CD14-positive monocyte (primary cell): ENCODE measurements around the gene RNF212B. TPM values are rescaled to one million over a fixed set of nuclear protein-coding genes. Genes with fewer than 3 reads are reported as not detected.

Source experiments
- DNase-seq, 3 donors: peaks; one replicate each; pipeline ENCODE4 v3.0.0-alpha.2; 2011 to 2022
- H2AFZ ChIP-seq: 2 replicates; pipeline ENCODE4 v1.6.0; 2012; ENCODE audit warnings: mild to moderate bottlenecking, low read depth, low read length, inconsistent platforms; ENCODE audit not compliant: insufficient read depth, poor library complexity, severe bottlenecking
- H3K27ac ChIP-seq, 2 donors: 1 replicate in 1 of 2; 2 replicates in 1 of 2; pipeline ENCODE4 v1.5.1; 2012 to 2013; ENCODE audit warnings: low read length in 2 of 2, control low read depth in 1 of 2, inconsistent platforms in 1 of 2, low read depth in 1 of 2, mild to moderate bottlenecking in 1 of 2
- H3K27me3 ChIP-seq, 2 donors: one replicate each; pipeline versions ENCODE4 v1.6.0 to v1.6.1; 2011 to 2013; ENCODE audit warnings: low read length in 2 of 2; ENCODE audit not compliant: control insufficient read depth in 2 of 2, insufficient read depth in 2 of 2
- H3K36me3 ChIP-seq, 2 donors: replicated peaks in 1 of 2; 1 replicate in 1 of 2; 2 replicates in 1 of 2; pipeline versions ENCODE4 v1.5.1 to v1.6.1; 2012 to 2013; ENCODE audit warnings: low read length in 2 of 2, control low read depth in 1 of 2, inconsistent platforms in 1 of 2, mild to moderate bottlenecking in 1 of 2; ENCODE audit not compliant: insufficient read depth in 2 of 2, control insufficient read depth in 1 of 2
- H3K4me1 ChIP-seq, 2 donors: 1 replicate in 1 of 2; 2 replicates in 1 of 2; pipeline versions ENCODE4 v1.5.1 to v1.6.1; 2012 to 2013; ENCODE audit warnings: low read length in 2 of 2, control low read depth in 1 of 2, inconsistent platforms in 1 of 2, mild to moderate bottlenecking in 1 of 2, moderate library complexity in 1 of 2; ENCODE audit not compliant: insufficient read depth in 2 of 2, control insufficient read depth in 1 of 2
- H3K4me2 ChIP-seq: replicated peaks from 2 replicates; pipeline ENCODE3; 2012; ENCODE audit warnings: low read length, moderate library complexity, mild to moderate bottlenecking; ENCODE audit not compliant: poor library complexity, severe bottlenecking; ENCODE audit errors: extremely low read depth
- H3K4me3 ChIP-seq, 3 experiments: fragments of 200-600 bp in 1 of 3; sonication (generic) in 1 of 3; replicated peaks in 1 of 3; 1 replicate in 2 of 3; 2 replicates in 1 of 3; pipeline ENCODE4 v1.5.1; 2011 to 2013; ENCODE audit warnings: low read length in 3 of 3, mild to moderate bottlenecking in 3 of 3, control low read depth in 2 of 3, low read depth in 2 of 3, inconsistent platforms in 1 of 3, moderate library complexity in 1 of 3
- H3K79me2 ChIP-seq: 2 replicates; pipeline ENCODE4 v1.6.0; 2012; ENCODE audit warnings: mild to moderate bottlenecking, control low read depth, inconsistent platforms, low read length, moderate library complexity; ENCODE audit not compliant: insufficient read depth
- H3K9ac ChIP-seq: 2 replicates; pipeline ENCODE4 v1.6.0; 2017; ENCODE audit warnings: low read length, mild to moderate bottlenecking; ENCODE audit not compliant: insufficient read depth, poor library complexity, severe bottlenecking
- H3K9me3 ChIP-seq, 2 donors: replicated peaks in 1 of 2; 1 replicate in 1 of 2; 2 replicates in 1 of 2; pipeline versions ENCODE4 v1.5.1 to v1.6.1; 2012 to 2013; ENCODE audit warnings: low read length in 2 of 2, control low read depth in 1 of 2; ENCODE audit not compliant: control insufficient read depth in 1 of 2, insufficient read depth in 1 of 2
- H4K20me1 ChIP-seq: 2 replicates; pipeline ENCODE4 v1.6.0; 2012; ENCODE audit warnings: mild to moderate bottlenecking, low read length, control low read depth, moderate library complexity; ENCODE audit not compliant: insufficient read depth
- H3K27ac Mint-ChIP-seq, 7 donors: one replicate each; pipeline ENCODE4 v1.8.0; 2020; ENCODE audit warnings: mild to moderate bottlenecking in 7 of 7, mixed read lengths in 7 of 7, moderate library complexity in 6 of 7, inconsistent platforms in 2 of 7
- H3K27me3 Mint-ChIP-seq, 3 donors: one replicate each; pipeline ENCODE4 v1.8.0; 2021 to 2022; ENCODE audit warnings: low read depth in 3 of 3, mild to moderate bottlenecking in 3 of 3, mixed read lengths in 3 of 3, moderate library complexity in 3 of 3, inconsistent platforms in 1 of 3
- H3K36me3 Mint-ChIP-seq, 2 donors: one replicate each; pipeline ENCODE4 v1.8.0; 2020; ENCODE audit warnings: mixed read lengths in 2 of 2, inconsistent platforms in 1 of 2, mild to moderate bottlenecking in 1 of 2
- H3K4me1 Mint-ChIP-seq: one replicate; pipeline ENCODE4 v1.8.0; 2020; ENCODE audit warnings: mild to moderate bottlenecking, mixed read lengths
- H3K4me3 Mint-ChIP-seq, 2 donors: one replicate each; pipeline ENCODE4 v1.8.0; 2020; ENCODE audit warnings: mild to moderate bottlenecking in 2 of 2, mixed read lengths in 2 of 2, moderate library complexity in 1 of 2
- H3K9me3 Mint-ChIP-seq, 7 donors: one replicate each; pipeline ENCODE4 v1.8.0; 2020 to 2022; ENCODE audit warnings: mixed read lengths in 7 of 7, mild to moderate bottlenecking in 6 of 7, moderate library complexity in 6 of 7, inconsistent platforms in 2 of 7
- CTCF ChIP-seq: fragments of 200-600 bp; IDR thresholded peaks from one replicate; pipeline ENCODE4 v1.8.0; 2022; ENCODE audit warnings: antibody characterized with exemption, mild to moderate bottlenecking
- WGBS: methylation state at CpG from one replicate; pipeline ENCODE4 v1.1.5; 2013; ENCODE audit warnings: missing lambda C conversion rate; ENCODE audit not compliant: insufficient coverage; 5-methylcytosine and 5-hydroxymethylcytosine counted together
- intact Hi-C, 2 donors: fragments of 100-400 bp; cut with micrococcal nuclease; formaldehyde crosslinking; loops; one replicate each; pipeline versions ENCODE4 v1.15.0 to v1.15.1; 2023
- polyA plus RNA-seq, 3 donors: library from polyadenylated mRNA; depleted of rRNA in 1 of 3; unstranded in 2 of 3; stranded (reverse) in 1 of 3; fragments of 300-500 nt in 2 of 3; fragments of >200 nt in 1 of 3; fragmentation: Illumina TruSeq in 2 of 3; gene quantifications; 1 replicate in 2 of 3; 2 replicates in 1 of 3; pipeline ENCODE4 v1.2.3, GENCODE V29; 2012 to 2021

Gene RNF212B
- polyA plus RNA-seq, 3 donors, result not detected

DNA sequence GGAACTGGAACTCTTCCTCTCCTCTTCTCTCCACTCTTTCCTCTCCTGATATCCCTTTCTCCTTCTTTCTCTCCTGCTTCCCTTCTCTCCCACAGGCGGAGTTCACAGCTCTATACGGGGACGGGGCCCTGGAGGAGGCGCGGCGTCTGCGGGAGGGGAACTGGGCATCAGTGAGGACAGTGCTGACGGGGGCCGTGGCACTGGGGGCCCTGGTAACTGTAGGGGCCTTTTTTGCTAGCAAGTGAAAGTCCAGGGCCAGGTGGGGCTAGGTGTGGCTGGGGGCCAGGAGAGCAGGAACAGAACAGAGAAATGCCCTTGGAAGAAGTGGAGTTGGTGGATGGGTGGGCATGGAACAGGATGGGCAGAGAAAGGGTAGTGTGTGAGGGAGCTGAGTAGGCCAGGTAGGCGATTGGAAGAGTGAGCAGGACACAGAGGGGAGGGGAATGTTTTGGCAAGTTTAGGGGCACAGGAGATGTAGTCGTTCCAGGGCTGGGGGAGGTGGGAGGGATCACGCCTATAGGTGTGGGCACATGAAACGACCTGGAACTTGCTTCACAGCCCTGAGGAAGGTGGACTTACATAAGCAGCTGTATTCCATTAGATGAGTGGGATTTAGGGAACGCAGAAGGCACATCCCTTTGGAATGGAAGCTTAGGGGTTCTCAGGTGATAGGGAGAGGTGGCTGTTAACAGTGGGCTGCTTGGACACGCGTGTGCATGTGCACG lies 71.1 kb downstream of the RNF212B start:
- no peak overlapping the region for H3K4me3 Mint-ChIP-seq

DNA sequence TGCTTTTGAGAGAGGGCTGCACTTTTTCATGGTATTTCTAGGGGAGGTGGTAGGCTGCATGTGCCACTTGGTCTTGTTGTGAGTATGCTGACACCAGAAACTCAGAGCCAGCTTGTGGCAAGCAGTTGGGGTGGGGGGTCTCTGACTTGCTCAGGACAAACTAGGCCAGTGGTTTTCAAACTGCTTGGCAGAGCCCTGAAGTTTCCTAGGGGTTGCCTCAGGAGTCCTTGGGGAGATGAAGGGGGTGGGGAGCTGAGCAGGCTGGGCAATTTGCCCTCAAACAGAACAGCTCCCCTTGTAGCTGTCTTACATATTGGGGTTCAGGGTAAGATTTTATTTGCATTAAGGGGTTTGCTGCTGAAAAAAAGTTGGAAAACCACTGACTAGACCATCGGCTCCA lies 72.8 kb downstream of the RNF212B start:
- DNase-seq, result no peak
- Histone ChIP-seq H3K36me3 (peaks cover 24 to 46% of the 10 kb centered on the region in 2 donors), H3K4me1 (peaks cover 22 to 35% of the 10 kb centered on the region in 2 donors), H3K27ac (no peak overlapping the region), H4K20me1 (no peaks in the 10 kb centered on the region), H3K79me2 (peaks cover 50% of the 10 kb centered on the region), H3K4me3 (no peak overlapping the region), H3K27me3 (no peaks in the 10 kb centered on the region), H3K9ac (no peak overlapping the region), H2AFZ (no peak overlapping the region), H3K9me3 (no peaks in the 10 kb centered on the region), H3K4me2 (no peak overlapping the region)
- no CpG with 5 or more reads among the region's 1 CpG for WGBS
- peaks cover 22 to 36% of the 10 kb centered on the region in 2 donors for H3K36me3 Mint-ChIP-seq
- peaks cover 0 to 1% (median 0%) of the 10 kb centered on the region in 3 donors for H3K27me3 Mint-ChIP-seq
- intact Hi-C loops, result no loop called here
- TF ChIP-seq CTCF, result no peak
- H3K9me3 Mint-ChIP-seq, result no peaks in the 10 kb centered on the region
- peaks cover 41% of the 10 kb centered on the region for H3K4me1 Mint-ChIP-seq
- H3K27ac Mint-ChIP-seq, result peak overlapping the region in 1 of 7 donors; percentile 50
- H3K4me3 Mint-ChIP-seq, result no peak overlapping the region

More for the DNA sequence above, 71.1 kb downstream of the RNF212B start:
- Histone ChIP-seq H3K4me1 (peaks cover 22 to 37% of the 10 kb centered on the region in 2 donors), H3K4me2 (no peak overlapping the region), H4K20me1 (no peaks in the 10 kb centered on the region), H3K9me3 (no peaks in the 10 kb centered on the region), H3K36me3 (peaks cover 24 to 42% of the 10 kb centered on the region in 2 donors), H3K4me3 (no peak overlapping the region), H3K27me3 (no peaks in the 10 kb centered on the region), H3K27ac (no peak overlapping the region), H2AFZ (no peak overlapping the region), H3K79me2 (peaks cover 50% of the 10 kb centered on the region), H3K9ac (no peak overlapping the region)
- Mint-ChIP-seq H3K9me3 (no peaks in the 10 kb centered on the region), H3K36me3 (peaks cover 18 to 33% of the 10 kb centered on the region in 2 donors), H3K27ac (peak overlapping the region in 3 of 7 donors; percentile 21 to 41 (median 30)), H3K27me3 (no peaks in the 10 kb centered on the region), H3K4me1 (peaks cover 41% of the 10 kb centered on the region)
- DNase-seq, result no peak
- TF ChIP-seq CTCF, result no peak
- 96% methylated on average over 14 of the region's 17 CpGs for WGBS
- intact Hi-C loops, result loop anchor here in 1 of 2 donors (10.0 kb wide), 1 partner anchor 724 kb away; the partner anchor contains the start of gene DAD1
